HG02973 (cell line): ENCODE measurements around the gene SESN3.
"Not testable (repeated sequence)": the region's sequence is repeated elsewhere in the genome, so short reads cannot be mapped to it uniquely, and the experiment has no call there.

Experiments used
- ATAC-seq: cut with Tn5 transposase; IDR thresholded peaks from one replicate; pipeline ENCODE4 v1.9.1; 2021; ENCODE audit warnings: moderate library complexity; ENCODE audit not compliant: unreplicated experiment

The SESN3 gene

DNA sequence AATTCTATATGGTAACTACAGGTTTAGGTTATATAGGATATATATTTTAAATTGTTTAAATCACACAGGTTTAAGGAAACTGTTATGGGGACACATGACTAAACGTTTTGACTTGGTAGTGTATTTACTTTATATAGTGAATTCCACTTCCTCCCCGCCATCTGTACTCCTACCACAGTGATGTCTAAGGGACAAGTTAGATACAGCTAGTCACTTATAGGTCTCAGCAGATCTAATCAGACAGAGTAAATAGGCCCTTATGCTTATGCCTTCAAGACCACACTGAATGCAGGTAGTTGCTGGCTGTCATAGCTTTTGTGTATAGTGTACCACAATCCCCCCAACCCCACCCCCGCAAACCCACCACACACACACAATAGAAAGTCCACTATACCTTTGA is 8.2 kb downstream of the SESN3 start:
- ATAC-seq: no peak

DNA sequence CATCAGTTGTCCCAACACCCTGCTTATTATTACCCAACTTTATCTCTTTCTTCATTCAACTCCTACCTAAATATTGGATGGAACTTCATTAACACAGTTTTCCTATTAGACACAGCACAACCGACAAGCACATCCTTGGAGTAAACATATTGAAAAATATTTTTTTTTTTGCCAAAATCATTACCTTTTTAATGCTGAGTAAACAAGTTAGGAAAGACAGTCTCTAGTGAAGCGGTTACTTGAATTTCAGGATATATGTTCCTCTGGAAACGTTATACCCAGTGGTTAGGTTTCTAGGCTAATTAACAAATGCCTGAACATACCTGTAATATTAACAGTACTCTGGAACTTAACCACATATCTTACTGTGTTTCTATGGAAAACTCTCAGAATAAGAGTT is 11.4 kb downstream of the SESN3 start:
- ATAC-seq: no peak

GRCh38 chr11:95218149-95218548 is 12.9 kb downstream of the SESN3 start:
- ATAC-seq: no peak

GRCh38 chr11:95212609-95213008 is 18.4 kb downstream of the SESN3 start:
- no peak for ATAC-seq

- ATAC-seq: not testable (repeated sequence)
Measured at GRCh38 chr11:95209535-95209934, 21.5 kb downstream of the SESN3 start.

GRCh38 chr11:95200781-95201457 is 30.1 kb downstream of the SESN3 start:
- no peak for ATAC-seq

GRCh38 chr11:95195831-95196230 is 35.2 kb downstream of the SESN3 start:
- ATAC-seq: no peak

GRCh38 chr11:95193541-95193940 is 37.5 kb downstream of the SESN3 start:
- no peak for ATAC-seq

DNA sequence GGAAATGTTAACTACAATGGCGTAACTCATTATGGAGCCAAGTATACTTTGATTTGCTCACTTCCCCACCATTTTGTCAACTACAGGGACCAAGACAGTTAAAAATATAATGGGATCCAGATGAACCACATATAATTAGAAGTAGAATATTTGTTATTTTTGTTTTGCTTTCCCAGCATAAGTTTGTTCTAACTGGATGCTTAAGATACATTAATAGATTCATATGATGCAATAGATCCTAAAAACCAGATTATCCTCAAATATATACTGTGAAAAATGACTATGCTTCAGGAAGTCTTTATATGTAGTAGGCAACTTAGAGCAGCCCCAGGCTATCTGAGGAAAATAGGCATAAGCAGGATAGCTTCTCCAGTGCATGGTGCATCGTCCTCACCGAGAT is 38.3 kb downstream of the SESN3 start:
- no peak for ATAC-seq

GRCh38 chr11:95187723-95188122 is 43.3 kb downstream of the SESN3 start:
- no peak for ATAC-seq

GRCh38 chr11:95182397-95182796 is 48.6 kb downstream of the SESN3 start:
- ATAC-seq: no peak

DNA sequence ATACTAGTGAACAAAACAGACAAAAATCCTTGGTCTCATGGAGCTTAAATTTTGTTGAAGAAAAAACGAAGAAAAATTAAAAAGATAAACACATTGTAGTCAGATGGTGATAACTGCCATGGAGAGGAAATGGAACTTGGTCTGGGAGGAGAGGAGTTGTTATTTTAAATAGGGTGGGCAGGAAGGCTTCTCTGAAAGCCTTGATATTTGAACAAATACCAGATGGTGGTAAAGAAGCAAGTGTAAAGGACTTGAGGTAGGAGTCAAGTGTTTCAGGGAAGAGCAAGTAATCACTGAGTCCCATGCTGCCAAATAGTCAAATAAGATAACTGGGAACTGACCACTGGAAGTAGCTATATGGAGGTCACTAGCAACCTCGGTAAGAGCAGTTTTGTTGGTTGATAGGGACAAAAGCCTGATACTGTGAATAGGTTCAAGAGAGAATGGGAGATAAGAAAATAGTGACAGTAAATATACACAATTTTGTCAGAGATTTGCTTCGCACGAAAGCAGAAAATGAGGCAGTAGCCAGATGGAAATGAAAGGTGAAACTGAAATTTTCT is 55.1 kb downstream of the SESN3 start:
- no peak for ATAC-seq

DNA sequence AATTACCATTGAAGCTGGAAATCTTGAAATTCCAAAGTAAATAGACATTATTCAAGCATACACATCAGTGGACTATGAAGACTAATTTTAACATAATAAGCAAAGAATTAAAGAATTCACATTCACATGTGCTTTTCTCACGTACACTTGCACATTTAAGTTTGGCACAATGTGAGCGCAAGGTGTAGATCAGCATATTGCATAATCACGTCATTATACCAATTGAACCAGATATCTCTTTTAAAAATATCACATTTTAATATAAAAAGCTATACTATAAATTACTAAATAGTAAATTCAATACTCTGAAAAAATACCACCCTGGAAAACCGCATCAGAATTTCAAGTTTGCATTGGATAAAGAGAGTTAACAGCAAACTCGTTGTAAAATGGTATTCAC is 60.7 kb downstream of the SESN3 start:
- ATAC-seq: no peak

DNA sequence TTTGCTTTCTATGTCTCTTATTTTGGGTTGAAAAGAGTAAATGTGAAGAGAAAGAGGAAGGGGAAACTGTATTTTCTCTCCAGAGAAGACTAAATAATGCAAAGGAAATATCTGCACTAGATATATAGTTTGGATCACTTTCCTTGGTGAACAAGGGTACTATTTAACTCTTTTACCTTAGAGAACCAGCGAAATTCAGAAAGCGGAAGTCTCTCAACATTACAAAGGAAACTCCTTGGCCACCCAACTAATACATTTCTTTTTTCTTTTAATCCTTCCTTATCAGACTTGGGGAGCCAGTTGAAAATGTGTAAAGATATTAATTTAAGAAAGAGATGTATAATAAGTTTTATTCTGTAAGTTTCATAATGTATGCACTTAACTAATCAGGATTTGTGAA is 64.2 kb downstream of the SESN3 start:
- no peak for ATAC-seq

GRCh38 chr11:95165638-95166037 is 65.4 kb downstream of the SESN3 start:
- ATAC-seq: no peak

DNA sequence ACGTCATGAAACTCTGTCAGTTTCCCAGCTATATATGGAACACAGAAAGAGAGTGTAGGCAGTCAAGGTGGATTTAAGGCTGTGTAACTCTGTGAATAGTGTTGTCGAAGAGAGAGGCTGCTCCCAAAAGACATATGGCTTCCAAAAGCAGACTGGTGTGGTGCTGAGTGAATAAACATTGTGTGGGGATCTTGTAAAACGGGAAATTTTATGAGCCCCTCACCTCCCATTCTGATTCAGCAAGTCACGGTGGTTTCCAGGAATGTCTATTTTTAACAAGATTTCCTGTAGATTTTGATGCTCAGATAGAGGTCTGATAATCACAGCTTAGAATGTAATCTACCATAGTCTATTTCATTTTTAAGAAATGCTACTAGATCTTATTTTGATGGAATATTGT is 67.9 kb downstream of the SESN3 start:
- no peak for ATAC-seq

DNA sequence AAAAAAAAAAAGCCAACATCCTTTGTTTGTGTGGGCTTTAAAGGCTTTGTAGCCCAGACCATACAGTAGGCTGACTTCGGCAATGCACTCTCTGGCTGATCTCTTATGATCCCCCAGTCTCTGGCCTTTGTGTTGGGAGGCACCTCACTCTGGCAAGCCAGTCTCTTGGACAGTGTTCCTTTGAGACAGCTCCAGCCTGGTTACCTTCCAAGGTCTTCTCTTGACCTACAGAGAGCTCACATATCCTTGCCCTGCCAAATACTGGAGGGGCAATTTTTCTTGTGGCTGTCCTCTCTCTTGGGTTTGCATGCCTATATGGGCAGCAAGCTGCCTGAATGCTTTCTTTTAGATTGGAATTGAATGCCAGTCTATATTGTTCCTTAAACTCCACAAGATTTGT is 69.8 kb downstream of the SESN3 start:
- no peak for ATAC-seq

DNA sequence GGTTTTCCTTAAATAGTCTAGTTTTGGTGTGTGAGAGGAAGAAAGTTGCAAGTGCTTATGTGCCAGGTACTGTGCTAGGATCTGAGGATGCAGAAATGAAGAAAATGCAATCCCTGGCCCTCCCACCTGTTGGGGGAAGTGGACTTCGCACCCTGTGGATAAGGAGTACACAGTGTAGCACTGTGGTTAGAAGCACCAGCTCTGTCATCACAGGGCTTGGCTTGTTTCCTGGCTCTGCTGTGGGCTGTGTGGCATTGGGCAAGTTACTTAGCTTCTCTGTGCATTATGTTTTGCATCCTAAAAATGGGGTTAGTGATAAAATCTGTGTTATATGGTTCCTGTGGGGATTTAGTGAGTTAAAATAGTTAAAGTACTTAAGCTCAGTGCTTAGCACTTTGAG is 73.2 kb downstream of the SESN3 start:
- no peak for ATAC-seq

DNA sequence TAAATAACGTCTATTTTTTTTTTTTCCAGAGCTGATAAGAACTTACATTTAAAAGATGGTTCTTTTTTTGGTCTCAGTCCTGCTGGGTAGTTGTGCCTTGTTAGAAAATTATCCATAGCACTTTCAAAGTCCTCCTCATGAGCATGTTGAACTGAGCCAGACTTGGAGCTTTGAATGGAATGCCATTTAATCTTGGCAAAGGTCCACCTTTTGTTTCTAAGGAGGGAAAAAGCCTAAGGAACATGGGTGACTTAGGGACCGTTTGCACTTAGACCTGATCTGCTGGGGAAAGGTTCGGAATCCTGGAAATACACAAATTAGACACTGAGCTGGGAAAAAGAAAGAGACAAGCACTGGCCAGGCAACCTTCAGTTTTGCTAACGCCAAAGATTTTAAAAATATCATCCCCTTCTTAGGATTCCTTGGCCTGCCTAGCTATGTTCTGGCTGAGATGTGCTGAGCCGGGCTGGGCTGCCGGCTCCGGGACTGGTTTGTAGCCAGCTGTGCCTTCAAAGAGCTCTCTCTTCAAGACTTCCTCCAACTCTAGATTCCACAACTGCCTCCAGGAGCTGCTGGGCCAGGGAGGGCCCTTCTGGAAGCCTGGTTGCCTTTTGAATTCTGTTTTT is 74.0 kb downstream of the SESN3 start:
- no peak for ATAC-seq

DNA sequence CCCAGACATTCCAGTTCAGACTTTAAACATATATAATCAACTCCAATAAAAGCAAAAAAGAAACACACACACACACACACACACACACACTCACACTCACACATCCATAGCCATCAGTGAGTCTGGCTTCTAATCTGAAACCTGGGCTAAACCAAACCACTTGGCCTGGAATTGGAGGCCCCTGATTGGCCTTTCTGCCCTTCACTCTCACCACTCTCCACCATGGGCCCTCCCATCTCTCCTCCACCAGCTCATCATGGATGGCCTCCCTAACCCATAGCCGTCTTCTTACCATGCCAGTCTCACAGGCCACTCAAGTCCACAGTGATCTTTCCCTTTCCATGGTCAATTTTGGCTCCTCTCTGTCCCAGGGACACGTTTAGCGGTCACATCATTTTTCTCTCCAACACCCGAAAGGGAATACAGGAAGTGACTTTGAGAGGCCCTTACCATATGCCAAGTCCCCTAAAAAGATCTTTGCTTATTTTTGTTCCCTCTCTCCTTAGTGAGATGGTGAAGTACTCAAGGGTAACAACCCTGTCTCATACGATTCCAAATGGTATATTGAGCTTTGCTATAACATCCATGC is 74.8 kb downstream of the SESN3 start:
- ATAC-seq: no peak

DNA sequence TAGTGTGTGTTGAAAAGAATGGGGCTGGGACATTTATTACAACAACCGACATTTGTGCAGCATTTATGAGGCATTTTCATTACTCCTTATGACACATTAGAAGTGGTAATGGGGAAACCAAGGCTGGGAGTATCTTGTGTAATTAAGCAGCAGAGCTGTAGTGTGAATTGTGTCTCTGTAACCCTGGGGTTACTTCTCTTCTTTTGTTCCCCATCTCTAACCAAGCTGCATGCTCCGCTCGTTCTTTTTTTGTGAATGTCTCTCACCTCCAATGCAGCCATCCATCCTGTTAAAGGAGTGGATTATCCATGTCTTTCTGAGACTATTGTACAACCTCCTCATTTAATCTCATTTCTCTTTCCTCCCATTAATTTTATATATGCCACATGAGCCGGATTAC is 75.6 kb downstream of the SESN3 start:
- no peak for ATAC-seq

GRCh38 chr11:95154514-95154913 is 76.5 kb downstream of the SESN3 start:
- ATAC-seq: no peak
